Stimulated activated CD8-positive, alpha-beta memory T cell treated with anti-CD3 and anti-CD28 coated beads, Interleukin-7, amount 100 ng/mL, for 24 hours (primary cell): Measurements from ENCODE around the gene WNT3A.

Source experiments
- DNase-seq: peaks from one replicate; pipeline ENCODE4 v3.0.0-alpha.2; 2020; ENCODE audit warnings: low read depth

WNT3A gene

DNA sequence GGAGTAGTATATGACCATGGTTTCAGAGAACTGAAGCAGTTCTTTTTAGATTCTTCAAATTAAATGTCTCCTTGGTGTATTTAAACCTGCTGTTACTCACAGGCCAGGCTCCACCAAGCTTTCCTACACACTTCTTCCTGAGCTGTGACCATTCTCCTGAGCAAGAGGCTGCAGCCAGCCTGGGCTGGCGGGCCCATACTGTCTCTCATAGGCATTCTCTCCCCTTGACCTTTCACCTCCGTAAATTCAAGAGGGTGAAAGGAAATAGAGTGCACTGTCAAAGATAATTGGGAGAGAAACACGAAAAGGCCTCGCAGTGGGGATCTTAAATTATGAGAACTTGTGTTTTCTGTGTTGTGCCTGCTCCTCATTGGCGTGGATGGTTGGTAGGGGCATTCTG, 78.0 kb downstream of the WNT3A start:
- no peak for DNase-seq

DNA sequence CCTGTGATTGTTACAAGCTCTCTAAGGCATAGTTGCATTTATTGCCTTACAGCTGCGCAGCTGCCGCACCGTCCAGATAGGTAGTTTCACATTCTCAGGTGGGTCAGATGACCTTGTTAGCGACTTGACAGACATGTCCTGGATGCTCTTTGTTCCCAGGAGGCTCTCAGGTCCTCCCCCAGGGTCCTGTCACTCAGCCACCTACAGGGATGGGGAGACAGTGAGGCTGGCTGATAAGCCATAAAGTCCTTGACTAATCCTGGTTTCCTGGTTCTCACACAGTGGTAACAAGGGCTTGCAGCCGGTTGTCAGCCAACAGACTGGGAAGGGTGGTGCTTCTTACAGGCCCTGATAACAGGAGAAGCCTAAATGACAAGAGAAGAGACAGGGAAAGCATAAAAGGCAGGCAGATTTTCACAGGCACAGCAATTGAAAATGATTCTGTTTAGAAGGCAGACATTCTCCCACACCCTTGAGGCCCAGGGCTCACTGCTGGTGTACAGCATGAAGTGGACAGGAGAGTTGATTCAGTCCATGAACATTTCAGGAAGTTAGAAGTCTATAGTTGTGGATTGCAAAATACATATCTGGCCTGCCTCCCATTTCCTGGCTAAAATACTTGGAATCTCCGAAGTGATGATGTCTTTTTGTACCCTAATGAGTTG, 78.6 kb downstream of the WNT3A start:
- DNase-seq, result no peak

- DNase-seq, result no peak
Measured at GRCh38 chr1:228087771-228088251, 81.0 kb downstream of the WNT3A start.

DNA sequence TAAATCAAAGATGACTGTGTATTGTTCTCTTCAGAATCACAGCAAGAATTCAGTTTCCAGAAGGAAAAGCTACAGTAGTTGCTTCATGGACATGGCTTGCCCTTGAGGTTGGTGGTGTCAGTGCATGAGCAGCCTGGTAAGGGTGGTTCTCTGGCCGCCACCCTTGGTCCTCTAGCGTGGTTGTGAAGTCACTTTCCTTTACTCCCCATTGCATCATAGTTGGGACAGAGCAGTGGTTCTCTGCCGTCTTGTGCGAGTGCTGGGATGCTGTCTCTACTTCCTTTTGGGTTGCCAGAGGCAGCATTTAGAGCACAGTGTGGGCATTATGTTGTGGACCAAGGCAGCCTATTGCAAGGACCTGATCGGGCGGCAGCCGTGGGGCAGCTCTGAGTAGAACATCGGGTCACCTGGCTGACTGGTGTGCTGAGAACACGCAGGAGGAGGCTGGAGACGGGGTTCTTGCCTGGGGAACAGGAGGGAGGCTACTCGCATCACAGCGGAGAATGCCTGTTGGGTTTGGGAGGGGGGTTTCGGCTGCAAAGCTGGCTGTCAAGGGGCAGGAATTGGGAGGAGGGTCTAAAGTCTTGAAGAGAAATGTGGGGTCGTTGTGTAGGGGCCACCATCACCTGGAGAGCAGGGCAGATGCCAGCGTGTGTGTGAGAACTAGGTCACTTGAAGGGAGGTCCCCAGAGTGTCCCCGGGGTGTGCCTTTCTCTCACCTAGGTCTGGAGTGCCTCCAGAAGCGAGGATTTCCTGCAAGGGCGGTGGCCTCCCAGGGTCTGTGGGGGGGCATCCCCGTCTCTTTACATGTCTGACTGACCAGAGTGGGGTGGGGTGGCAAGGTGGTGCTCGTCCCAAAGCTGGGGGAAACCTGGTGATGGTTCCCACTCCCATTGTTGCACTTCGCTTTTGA, 82.0 kb downstream of the WNT3A start:
- no peak for DNase-seq

GRCh38 chr1:228089519-228090380, 83.0 kb downstream of the WNT3A start:
- no peak for DNase-seq

DNA sequence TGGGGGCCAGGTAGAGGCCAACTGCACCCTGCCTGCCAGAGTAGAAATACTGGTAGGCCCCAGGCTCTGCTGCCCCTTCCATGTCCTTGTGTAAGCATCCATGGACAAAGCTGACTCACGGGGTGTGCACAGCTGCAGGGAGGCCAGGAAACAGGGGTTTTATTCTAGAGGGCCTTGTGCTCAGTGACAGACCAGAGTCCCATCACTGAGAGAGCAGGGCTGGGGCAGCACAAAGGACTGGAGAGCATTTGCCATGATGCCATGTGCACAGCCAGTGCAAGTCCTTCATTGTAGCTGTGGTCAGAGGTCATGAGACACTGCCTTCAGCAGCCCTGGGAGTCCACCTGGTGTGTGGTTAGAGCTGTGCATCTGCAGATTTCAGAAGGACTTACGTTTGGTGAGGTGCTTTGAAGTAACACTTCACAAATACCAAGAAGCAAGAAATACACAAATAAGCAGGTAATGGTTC, 83.8 kb downstream of the WNT3A start:
- no peak for DNase-seq

DNA sequence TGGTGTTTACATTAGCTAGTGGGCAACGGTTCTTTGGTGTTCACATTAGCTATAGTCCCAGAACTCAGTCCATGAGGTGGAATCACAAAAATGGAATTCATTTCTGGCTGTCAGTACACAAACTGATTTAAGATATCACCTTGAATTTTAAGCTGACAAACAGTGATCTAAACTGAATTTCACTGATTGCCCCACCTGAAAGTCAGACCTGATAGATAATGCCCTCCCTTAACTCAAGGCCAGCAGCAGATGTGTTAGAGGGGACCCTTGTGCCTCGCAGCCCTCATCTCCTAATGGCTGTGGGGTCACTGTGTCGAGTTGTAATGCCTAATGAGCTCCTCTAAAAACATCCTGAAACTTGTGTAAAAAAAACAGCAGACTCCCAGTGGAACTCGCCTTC, 84.3 kb downstream of the WNT3A start:
- DNase-seq, result no peak

DNA sequence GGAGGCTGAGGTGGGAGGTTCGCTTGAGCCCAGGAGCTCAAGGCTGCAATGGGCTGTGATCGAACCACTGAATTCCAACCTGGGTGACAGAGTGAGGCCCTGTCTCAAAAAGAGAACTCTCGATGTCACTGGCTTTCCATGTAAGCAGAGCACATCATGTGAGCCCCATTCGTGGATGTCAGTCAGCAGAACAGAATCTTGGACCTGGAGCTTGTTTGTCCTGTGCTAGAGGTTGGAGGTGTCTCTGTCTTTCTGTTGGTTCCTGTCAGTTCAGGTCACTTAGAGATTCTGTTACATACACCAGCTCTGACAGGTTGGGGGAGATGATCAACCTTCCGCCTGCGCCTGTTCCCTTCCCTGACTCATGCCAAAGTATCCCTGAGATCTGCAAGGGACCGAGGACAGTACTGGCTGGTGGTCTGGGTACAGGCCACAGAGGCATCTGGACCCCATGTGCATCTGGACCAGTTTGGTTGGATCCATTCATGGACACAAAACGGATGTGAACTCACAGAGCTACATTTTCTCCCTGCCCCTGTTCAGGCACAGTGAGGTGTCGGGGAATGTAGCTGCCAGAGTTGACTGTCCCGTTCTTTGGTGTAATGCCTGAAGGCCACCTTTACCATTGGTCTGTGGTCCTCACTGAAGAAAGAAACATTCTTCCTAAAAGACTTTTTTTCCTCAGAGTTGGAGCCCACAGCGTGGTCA, 85.7 kb downstream of the WNT3A start:
- DNase-seq, result no peak

GRCh38 chr1:228093050-228093906, 86.5 kb downstream of the WNT3A start:
- no peak for DNase-seq

DNA sequence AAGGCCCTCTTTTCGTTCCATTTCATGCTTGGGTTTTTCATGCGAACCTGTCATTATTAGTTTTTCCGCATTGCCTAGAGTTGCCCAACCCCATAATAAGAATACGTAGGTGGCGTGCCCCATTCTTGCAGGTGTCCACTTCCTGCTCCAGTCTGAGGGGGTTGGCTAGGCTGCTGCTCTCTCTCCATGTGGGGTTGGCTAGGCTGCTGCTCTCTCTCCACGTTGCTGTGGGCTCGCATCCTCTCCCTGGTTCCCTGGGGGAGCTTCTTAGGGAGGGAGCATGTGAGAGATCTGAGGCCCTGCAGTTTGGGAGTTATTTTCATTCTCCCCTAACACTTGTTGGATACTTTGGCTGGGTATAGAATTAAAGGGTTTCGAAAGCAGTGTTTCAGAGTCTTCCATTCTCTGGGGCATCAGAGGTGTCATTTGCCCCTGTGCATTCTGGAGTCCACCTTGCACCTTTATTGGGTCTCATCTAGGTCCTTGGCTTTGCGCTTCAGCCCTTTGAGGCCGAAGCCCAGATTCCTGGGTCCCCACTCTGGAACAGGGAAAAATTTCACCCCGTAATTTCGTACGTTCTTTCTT, 87.7 kb downstream of the WNT3A start:
- DNase-seq, result no peak

GRCh38 chr1:228095161-228095560, 88.4 kb downstream of the WNT3A start:
- DNase-seq, result no peak

DNA sequence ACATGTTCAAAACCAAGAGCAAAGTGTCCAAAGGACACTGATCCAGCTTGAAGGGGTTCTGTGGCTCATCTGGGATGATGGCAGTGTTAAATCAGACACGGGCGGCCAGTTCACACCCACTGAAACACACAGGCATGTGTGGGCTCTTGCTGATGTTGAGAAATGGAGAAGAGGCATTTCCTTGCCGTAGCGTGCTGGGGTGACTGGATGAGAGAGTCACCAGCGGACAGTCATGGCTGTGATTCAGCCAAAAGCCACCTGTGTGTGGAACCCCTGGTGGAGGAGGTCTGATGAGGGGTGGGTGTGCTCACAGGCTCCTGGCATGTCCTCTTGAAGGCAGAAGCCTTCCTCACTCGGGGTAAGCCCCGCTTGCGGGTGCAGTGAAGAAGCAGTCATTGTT, 89.1 kb downstream of the WNT3A start:
- DNase-seq, result no peak

- DNase-seq, result no peak
Measured at GRCh38 chr1:228096416-228097332, 89.9 kb downstream of the WNT3A start.

- no peak for DNase-seq
Measured at GRCh38 chr1:228097333-228098081, 90.7 kb downstream of the WNT3A start.

DNA sequence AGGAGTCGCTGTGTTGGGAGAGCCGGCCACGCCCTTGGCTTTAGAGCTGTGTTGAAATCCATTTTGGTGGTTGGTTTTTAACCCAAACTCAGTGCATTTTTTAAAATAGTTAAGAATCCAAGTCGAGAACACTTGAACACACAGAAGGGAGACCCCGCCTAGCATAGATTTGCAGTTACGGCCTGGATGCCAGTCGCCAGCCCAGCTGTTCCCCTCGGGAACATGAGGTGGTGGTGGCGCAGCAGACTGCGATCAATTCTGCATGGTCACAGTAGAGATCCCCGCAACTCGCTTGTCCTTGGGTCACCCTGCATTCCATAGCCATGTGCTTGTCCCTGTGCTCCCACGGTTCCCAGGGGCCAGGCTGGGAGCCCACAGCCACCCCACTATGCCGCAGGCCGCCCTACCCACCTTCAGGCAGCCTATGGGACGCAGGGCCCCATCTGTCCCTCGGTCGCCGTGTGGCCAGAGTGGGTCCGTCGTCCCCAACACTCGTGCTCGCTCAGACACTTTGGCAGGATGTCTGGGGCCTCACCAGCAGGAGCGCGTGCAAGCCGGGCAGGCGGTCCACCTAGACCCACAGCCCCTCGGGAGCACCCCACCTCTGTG, 91.6 kb downstream of the WNT3A start:
- DNase-seq, result no peak

- no peak for DNase-seq
Measured at GRCh38 chr1:228099331-228099732, 92.5 kb downstream of the WNT3A start.

DNA sequence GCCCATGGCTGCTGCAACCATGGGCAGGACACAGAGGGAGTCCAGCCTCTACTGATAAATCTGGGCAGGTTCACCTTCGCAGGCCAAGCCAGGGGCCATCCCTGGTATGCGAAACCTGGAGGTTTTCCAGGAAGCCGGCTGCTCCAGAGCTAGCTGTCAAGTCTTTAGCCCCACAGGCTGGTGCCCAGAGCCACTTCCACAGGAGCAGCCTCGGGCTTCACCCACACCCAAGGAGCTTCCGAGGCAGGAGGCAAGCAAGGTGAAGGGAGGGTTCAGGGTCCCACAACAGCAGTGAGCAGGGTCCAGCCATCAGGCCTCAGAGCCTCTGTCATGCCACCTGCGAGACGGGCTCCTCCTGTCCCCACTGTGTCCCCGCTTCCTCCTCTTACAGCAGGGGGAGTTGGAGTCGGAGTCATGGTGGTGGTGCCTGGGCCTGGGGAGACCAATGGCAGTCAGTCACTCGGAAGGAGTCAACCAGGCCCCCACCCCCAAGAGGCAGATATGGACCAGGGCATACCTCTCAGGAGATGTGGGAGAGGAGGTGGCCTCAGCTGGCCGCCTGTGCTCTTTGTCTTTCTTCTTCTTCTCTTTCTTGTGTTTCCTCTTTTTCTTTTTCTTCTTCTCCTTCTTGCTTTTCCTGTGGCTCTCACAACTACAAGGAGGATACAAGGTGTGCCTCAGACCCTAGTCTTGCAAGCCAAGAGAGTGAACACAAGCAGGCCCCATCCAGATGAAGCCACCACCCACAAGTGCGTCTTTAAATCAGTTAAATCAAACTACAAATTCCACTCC, 94.2 kb downstream of the WNT3A start:
- no peak for DNase-seq
